ENCODE measurements around the gene LRRC58. TPM values are rescaled to one million over a fixed set of nuclear protein-coding genes. Genes with fewer than 3 reads are reported as not detected.

LRRC58 gene
- polyA plus RNA-seq, 2 of the 4 experiments (the other 2 are of a cell fraction), result 14.8 to 29.9 TPM

DNA sequence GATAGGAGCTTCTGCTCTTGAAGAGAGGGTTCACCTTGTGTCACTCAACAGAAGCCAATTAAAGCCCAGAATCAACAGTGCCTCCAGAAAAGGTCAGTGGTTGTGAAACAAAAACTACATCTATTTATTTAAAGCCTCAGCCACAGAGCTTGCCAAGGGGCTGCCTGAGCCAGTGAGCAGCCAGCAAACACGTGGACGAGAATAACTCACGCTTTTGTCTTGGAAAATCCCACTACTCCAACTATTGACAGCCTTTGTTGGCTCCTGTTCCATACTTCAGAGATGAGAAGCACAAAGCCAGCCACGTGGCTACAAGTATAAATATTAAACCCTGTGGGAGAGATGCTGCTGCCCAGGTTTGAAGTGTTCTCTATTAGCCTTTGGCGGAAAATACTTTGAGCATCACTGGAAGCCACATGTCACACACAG lies 74.4 kb downstream of the LRRC58 start:
- ATAC-seq (peak in 1 of 2 experiments; percentile 48; a peak in 3 of 6 replicates), FAIRE-seq (no peak)

More for the DNA sequence above, 74.4 kb downstream of the LRRC58 start:
- peak overlapping the region; percentile 26; the same call in 1 of the 3 replicates for H3K4me2 ChIP-seq
- no peak overlapping the region for H3K4me3 ChIP-seq
- peak in 1 of 2 experiments; percentile 21 for DNase-seq (ENCODE audit: low read depth in 1 of 2, low spot score in 1 of 2)
- 22% methylated on average over 5 of the region's 5 CpGs for WGBS (ENCODE audit: missing lambda C conversion rate)
- TF ChIP-seq POLR2AphosphoS2 (conservative IDR thresholded peaks at IDR 0.05; ENCODE audit: low read length), result no peak
- TF ChIP-seq GATA3 (IDR thresholded peaks at IDR 0.05; ENCODE audit: borderline replicate concordance), result no peak
- TF ChIP-seq, protein P1, sequence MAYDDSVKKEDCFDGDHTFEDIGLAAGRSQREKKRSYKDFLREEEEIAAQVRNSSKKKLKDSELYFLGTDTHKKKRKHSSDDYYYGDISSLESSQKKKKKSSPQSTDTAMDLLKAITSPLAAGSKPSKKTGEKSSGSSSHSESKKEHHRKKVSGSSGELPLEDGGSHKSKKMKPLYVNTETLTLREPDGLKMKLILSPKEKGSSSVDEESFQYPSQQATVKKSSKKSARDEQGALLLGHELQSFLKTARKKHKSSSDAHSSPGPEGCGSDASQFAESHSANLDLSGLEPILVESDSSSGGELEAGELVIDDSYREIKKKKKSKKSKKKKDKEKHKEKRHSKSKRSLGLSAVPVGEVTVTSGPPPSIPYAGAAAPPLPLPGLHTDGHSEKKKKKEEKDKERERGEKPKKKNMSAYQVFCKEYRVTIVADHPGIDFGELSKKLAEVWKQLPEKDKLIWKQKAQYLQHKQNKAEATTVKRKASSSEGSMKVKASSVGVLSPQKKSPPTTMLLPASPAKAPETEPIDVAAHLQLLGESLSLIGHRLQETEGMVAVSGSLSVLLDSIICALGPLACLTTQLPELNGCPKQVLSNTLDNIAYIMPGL (CRISPR knock-in tag; IDR thresholded peaks at IDR 0.05; ENCODE audit: borderline replicate concordance), result no peak
- TF ChIP-seq MYC (IDR thresholded peaks at IDR 0.05; ENCODE audit: borderline replicate concordance, low read length), result no peak
- TF ChIP-seq PHF8 (IDR thresholded peaks at IDR 0.05; ENCODE audit: borderline replicate concordance, low read depth), result no peak
- TF ChIP-seq NFE2L2 (conservative IDR thresholded peaks at IDR 0.05; ENCODE audit: low read length), result no peak
- TF ChIP-seq, protein P2, sequence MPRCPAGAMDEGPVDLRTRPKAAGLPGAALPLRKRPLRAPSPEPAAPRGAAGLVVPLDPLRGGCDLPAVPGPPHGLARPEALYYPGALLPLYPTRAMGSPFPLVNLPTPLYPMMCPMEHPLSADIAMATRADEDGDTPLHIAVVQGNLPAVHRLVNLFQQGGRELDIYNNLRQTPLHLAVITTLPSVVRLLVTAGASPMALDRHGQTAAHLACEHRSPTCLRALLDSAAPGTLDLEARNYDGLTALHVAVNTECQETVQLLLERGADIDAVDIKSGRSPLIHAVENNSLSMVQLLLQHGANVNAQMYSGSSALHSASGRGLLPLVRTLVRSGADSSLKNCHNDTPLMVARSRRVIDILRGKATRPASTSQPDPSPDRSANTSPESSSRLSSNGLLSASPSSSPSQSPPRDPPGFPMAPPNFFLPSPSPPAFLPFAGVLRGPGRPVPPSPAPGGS (IDR thresholded peaks at IDR 0.05), result no peak
- no peak for TF ChIP-seq MAZ (IDR thresholded peaks at IDR 0.05; ENCODE audit: borderline replicate concordance, low read depth, low read length)
- TF ChIP-seq HEYL (CRISPR knock-in tag; IDR thresholded peaks at IDR 0.05), result no peak
- TF ChIP-seq, protein P3, sequence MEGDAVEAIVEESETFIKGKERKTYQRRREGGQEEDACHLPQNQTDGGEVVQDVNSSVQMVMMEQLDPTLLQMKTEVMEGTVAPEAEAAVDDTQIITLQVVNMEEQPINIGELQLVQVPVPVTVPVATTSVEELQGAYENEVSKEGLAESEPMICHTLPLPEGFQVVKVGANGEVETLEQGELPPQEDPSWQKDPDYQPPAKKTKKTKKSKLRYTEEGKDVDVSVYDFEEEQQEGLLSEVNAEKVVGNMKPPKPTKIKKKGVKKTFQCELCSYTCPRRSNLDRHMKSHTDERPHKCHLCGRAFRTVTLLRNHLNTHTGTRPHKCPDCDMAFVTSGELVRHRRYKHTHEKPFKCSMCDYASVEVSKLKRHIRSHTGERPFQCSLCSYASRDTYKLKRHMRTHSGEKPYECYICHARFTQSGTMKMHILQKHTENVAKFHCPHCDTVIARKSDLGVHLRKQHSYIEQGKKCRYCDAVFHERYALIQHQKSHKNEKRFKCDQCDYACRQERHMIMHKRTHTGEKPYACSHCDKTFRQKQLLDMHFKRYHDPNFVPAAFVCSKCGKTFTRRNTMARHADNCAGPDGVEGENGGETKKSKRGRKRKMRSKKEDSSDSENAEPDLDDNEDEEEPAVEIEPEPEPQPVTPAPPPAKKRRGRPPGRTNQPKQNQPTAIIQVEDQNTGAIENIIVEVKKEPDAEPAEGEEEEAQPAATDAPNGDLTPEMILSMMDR (IDR thresholded peaks at IDR 0.05), result no peak
- no peak for TF ChIP-seq JUN (IDR thresholded peaks at IDR 0.05)
- TF ChIP-seq FOXS1 (CRISPR knock-in tag; IDR thresholded peaks at IDR 0.05), result no peak
- TF ChIP-seq ZSCAN20 (CRISPR knock-in tag; IDR thresholded peaks at IDR 0.05), result no peak
- TF ChIP-seq RARB (CRISPR knock-in tag; IDR thresholded peaks at IDR 0.05), result no peak
- TF ChIP-seq EP300 (IDR thresholded peaks at IDR 0.05), result no peak
- TF ChIP-seq, protein P4, sequence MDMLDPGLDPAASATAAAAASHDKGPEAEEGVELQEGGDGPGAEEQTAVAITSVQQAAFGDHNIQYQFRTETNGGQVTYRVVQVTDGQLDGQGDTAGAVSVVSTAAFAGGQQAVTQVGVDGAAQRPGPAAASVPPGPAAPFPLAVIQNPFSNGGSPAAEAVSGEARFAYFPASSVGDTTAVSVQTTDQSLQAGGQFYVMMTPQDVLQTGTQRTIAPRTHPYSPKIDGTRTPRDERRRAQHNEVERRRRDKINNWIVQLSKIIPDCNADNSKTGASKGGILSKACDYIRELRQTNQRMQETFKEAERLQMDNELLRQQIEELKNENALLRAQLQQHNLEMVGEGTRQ (IDR thresholded peaks at IDR 0.05), result no peak
- no peaks in the 10 kb centered on the region; the same call in 2 of the 3 replicates for H3K9me3 ChIP-seq
- ChIA-PET POLR2A (interaction anchor here (1.6 kb wide), 1 partner anchor 75 kb away, joined by 4 read pairs; the partner anchor contains the start of gene LRRC58), CTCF (interaction anchor here (1.1 to 1.2 kb wide), 2 partner anchors 10 to 11 kb away, joined by 3 to 4 read pairs; partner anchors contain the start of gene GPR156)
- H3K4me1 ChIP-seq, result peaks cover 5% of the 10 kb centered on the region; the same call in 1 of the 3 replicates
- no peak overlapping the region for H3K27ac ChIP-seq

Other genes with a start within 250 kb of the LRRC58 start
- gene GPR156, start 64.1 kb downstream of the LRRC58 start, polyA plus RNA-seq (2011; rRNA removed), result 0.63 and 0.68 TPM in 2 replicates
- 0.43 to 0.54 TPM (median 0.47 TPM) in 3 replicates for gene GPR156, start 64.1 kb downstream of the LRRC58 start, polyA plus RNA-seq (2017; fragmentation: RNase III; extraction: RNeasy Plus Mini Kit Qiagen cat#74134 plus additional on column Dnase treatment)
- 57.7 and 84.7 TPM in 2 replicates for gene FSTL1, start 101.6 kb upstream of the LRRC58 start, polyA plus RNA-seq (2011; rRNA removed)
- 115 to 119 TPM (median 118 TPM) in 3 replicates for gene FSTL1, start 101.6 kb upstream of the LRRC58 start, polyA plus RNA-seq (2017; fragmentation: RNase III; extraction: RNeasy Plus Mini Kit Qiagen cat#74134 plus additional on column Dnase treatment)
- 204 and 239 TPM in 2 replicates for gene NDUFB4, start 247.0 kb upstream of the LRRC58 start, polyA plus RNA-seq (2011; rRNA removed)
- 686 to 747 TPM (median 709 TPM) in 3 replicates for gene NDUFB4, start 247.0 kb upstream of the LRRC58 start, polyA plus RNA-seq (2017; fragmentation: RNase III; extraction: RNeasy Plus Mini Kit Qiagen cat#74134 plus additional on column Dnase treatment)

Measured in A549 (cell line).